ENCODE results near the gene UGT3A2.

The UGT3A2 gene

DNA sequence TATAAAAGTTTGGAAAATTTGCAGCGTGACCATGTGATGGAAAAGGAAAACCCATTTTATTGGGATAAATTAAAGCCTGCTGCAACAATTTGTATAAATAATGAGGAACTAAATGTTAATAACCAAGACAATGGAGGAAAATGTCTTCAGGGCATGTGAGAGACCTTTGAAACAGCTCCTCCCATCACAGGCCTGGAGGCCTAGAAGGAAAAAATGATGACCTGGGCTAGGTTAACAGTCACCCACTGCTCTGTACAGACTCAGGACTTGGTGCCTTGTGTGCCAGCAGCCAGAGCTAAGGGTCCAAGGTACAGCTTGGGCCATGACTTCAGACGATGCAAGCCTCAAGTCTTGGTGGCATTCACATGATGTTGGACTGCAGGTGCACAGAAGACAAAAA lies 53.5 kb downstream of the UGT3A2 start:
- DNase-seq (ENCODE audit: low read depth) = no peak
- no peak for TF ChIP-seq POLR2A (IDR thresholded peaks at IDR 0.05; ENCODE audit: extremely low read depth, insufficient read length)
- TF ChIP-seq, protein P1, sequence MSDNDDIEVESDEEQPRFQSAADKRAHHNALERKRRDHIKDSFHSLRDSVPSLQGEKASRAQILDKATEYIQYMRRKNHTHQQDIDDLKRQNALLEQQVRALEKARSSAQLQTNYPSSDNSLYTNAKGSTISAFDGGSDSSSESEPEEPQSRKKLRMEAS (IDR thresholded peaks at IDR 0.05; ENCODE audit: low read depth, low read length) = no peak
- TF ChIP-seq, protein P2, sequence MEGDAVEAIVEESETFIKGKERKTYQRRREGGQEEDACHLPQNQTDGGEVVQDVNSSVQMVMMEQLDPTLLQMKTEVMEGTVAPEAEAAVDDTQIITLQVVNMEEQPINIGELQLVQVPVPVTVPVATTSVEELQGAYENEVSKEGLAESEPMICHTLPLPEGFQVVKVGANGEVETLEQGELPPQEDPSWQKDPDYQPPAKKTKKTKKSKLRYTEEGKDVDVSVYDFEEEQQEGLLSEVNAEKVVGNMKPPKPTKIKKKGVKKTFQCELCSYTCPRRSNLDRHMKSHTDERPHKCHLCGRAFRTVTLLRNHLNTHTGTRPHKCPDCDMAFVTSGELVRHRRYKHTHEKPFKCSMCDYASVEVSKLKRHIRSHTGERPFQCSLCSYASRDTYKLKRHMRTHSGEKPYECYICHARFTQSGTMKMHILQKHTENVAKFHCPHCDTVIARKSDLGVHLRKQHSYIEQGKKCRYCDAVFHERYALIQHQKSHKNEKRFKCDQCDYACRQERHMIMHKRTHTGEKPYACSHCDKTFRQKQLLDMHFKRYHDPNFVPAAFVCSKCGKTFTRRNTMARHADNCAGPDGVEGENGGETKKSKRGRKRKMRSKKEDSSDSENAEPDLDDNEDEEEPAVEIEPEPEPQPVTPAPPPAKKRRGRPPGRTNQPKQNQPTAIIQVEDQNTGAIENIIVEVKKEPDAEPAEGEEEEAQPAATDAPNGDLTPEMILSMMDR (IDR thresholded peaks at IDR 0.05; ENCODE audit: low read depth, low read length) = no peak
- TF ChIP-seq MYC (IDR thresholded peaks at IDR 0.05; ENCODE audit: low read depth, low read length) = no peak
- H3K4me3 ChIP-seq (ENCODE audit: low read depth, low read length) = no peak overlapping the region

DNA sequence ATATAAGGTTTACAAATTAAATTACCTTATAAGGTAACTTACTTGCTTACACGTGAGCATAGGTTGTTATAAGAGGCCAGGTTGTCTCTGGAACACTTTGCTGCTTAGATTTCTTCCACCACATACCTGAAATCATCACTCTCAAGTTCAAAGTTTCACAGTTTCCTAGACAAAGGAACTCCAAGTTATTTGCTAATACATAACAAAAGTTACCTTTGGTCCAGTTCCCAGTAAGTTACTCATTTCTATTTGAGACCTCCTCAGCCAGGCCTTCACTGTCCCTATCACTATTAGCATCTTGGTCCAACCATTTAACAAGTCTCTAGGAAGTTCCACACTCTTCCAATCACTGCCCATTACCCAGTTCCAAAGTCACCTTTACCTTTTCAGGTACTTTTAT lies 57.0 kb downstream of the UGT3A2 start:
- H3K4me3 ChIP-seq (ENCODE audit: low read depth, low read length) = no peak overlapping the region
- DNase-seq (ENCODE audit: low read depth) = no peak
- TF ChIP-seq, protein P2 (IDR thresholded peaks at IDR 0.05; ENCODE audit: low read depth, low read length) = no peak
- no peak for TF ChIP-seq POLR2A (IDR thresholded peaks at IDR 0.05; ENCODE audit: extremely low read depth, insufficient read length)
- TF ChIP-seq, protein P1 (IDR thresholded peaks at IDR 0.05; ENCODE audit: low read depth, low read length) = no peak
- TF ChIP-seq MYC (IDR thresholded peaks at IDR 0.05; ENCODE audit: low read depth, low read length) = no peak

DNA sequence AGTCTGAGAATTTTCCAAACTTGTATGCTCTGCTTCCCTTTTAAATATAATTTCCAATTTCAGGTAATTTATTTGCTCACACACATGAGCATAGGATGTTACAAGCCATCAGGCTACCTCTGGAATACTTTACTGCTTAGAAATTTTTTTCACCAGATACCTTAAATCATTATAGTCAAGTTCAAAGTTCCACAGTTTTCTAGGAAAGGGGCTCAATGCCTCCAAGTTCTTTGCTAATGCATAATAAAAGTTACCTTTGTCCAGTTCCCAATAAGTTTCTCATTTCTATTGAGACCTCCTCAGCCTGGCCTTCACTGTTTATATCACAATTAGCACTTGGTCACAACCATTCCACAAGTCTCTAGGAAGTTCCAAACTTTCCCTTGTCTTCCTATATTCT lies 59.3 kb downstream of the UGT3A2 start:
- no peak overlapping the region for H3K4me3 ChIP-seq (ENCODE audit: low read depth, low read length)
- no peak for DNase-seq (ENCODE audit: low read depth)
- TF ChIP-seq, protein P1 (IDR thresholded peaks at IDR 0.05; ENCODE audit: low read depth, low read length) = no peak
- TF ChIP-seq MYC (IDR thresholded peaks at IDR 0.05; ENCODE audit: low read depth, low read length) (no peak), POLR2A (IDR thresholded peaks at IDR 0.05; ENCODE audit: extremely low read depth, insufficient read length) (no peak)
- TF ChIP-seq, protein P2 (IDR thresholded peaks at IDR 0.05; ENCODE audit: low read depth, low read length) = no peak

DNA sequence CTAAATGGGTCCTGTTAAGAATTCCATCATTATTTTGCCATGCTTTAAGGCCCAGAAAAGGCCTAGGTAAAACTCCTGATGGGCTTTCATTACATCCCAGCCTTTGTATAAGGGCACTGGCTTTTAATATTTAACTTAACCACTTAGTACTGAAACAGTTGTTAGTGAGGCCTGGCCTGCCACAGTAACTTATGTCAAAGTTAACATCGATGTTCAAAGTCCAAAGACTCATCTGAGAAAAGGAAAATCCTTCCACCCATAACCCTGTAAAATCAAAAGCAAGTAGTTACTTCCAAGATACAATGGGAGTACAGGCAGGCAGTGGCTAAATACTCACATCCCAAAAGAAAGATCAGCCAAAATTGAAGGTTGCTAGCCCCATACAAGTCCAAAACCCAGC lies 60.5 kb downstream of the UGT3A2 start:
- TF ChIP-seq MYC (IDR thresholded peaks at IDR 0.05; ENCODE audit: low read depth, low read length) (no peak), POLR2A (IDR thresholded peaks at IDR 0.05; ENCODE audit: extremely low read depth, insufficient read length) (no peak)
- TF ChIP-seq, protein P1 (IDR thresholded peaks at IDR 0.05; ENCODE audit: low read depth, low read length) = no peak
- TF ChIP-seq, protein P2 (IDR thresholded peaks at IDR 0.05; ENCODE audit: low read depth, low read length) = no peak
- no peak for DNase-seq (ENCODE audit: low read depth)
- no peak overlapping the region for H3K4me3 ChIP-seq (ENCODE audit: low read depth, low read length)

DNA sequence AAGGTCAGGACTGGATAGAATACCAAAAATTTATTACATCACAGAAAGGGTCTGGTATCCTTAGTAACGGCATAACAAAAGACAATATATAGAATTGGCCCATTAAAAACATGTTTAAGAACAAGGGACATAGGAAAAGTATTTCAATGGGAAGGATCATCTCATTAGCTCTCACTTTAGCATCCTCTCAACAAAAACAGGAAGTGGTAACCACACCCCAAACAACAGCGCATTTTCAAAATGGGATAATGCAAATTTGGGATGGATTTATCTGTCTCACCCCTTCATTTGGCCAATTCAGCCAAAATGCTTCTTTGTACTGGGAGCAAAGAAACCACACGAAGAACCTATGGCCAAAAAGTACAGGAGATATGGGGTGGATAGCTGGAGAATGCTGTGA lies 65.7 kb downstream of the UGT3A2 start:
- TF ChIP-seq, protein P1 (IDR thresholded peaks at IDR 0.05; ENCODE audit: low read depth, low read length) = no peak
- TF ChIP-seq MYC (IDR thresholded peaks at IDR 0.05; ENCODE audit: low read depth, low read length) (no peak), POLR2A (IDR thresholded peaks at IDR 0.05; ENCODE audit: extremely low read depth, insufficient read length) (no peak)
- TF ChIP-seq, protein P2 (IDR thresholded peaks at IDR 0.05; ENCODE audit: low read depth, low read length) = no peak
- DNase-seq (ENCODE audit: low read depth) = no peak
- no peak overlapping the region for H3K4me3 ChIP-seq (ENCODE audit: low read depth, low read length)

DNA sequence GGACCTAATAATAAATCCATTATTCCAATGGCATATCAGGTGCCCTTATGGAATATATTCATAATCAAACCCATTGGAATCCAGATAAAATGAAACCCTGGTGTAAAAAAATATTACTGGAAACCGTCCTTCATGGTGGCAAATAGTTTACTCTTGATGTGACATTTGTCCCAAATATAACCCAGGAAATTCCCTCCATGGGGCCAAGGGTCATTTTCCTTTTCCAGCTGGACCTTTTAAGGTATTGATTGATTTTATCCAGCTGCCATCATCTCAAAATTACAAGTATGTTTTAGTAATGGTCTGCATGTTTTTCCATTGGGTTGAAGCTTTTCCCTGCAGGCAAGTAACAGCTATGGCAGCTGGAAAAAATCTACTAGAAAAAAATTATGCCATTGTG lies 67.1 kb downstream of the UGT3A2 start:
- TF ChIP-seq MYC (IDR thresholded peaks at IDR 0.05; ENCODE audit: low read depth, low read length) (no peak), POLR2A (IDR thresholded peaks at IDR 0.05; ENCODE audit: extremely low read depth, insufficient read length) (no peak)
- TF ChIP-seq, protein P2 (IDR thresholded peaks at IDR 0.05; ENCODE audit: low read depth, low read length) = no peak
- TF ChIP-seq, protein P1 (IDR thresholded peaks at IDR 0.05; ENCODE audit: low read depth, low read length) = no peak
- no peak for DNase-seq (ENCODE audit: low read depth)
- H3K4me3 ChIP-seq (ENCODE audit: low read depth, low read length) = no peak overlapping the region

Measured in NB4 (cell line).